Measurements from ENCODE around the gene ADAMTS16.
"Not testable (repeated sequence)": the region's sequence is repeated elsewhere in the genome, so short reads cannot be mapped to it uniquely, and the experiment has no call there.

The ADAMTS16 gene, protein sequence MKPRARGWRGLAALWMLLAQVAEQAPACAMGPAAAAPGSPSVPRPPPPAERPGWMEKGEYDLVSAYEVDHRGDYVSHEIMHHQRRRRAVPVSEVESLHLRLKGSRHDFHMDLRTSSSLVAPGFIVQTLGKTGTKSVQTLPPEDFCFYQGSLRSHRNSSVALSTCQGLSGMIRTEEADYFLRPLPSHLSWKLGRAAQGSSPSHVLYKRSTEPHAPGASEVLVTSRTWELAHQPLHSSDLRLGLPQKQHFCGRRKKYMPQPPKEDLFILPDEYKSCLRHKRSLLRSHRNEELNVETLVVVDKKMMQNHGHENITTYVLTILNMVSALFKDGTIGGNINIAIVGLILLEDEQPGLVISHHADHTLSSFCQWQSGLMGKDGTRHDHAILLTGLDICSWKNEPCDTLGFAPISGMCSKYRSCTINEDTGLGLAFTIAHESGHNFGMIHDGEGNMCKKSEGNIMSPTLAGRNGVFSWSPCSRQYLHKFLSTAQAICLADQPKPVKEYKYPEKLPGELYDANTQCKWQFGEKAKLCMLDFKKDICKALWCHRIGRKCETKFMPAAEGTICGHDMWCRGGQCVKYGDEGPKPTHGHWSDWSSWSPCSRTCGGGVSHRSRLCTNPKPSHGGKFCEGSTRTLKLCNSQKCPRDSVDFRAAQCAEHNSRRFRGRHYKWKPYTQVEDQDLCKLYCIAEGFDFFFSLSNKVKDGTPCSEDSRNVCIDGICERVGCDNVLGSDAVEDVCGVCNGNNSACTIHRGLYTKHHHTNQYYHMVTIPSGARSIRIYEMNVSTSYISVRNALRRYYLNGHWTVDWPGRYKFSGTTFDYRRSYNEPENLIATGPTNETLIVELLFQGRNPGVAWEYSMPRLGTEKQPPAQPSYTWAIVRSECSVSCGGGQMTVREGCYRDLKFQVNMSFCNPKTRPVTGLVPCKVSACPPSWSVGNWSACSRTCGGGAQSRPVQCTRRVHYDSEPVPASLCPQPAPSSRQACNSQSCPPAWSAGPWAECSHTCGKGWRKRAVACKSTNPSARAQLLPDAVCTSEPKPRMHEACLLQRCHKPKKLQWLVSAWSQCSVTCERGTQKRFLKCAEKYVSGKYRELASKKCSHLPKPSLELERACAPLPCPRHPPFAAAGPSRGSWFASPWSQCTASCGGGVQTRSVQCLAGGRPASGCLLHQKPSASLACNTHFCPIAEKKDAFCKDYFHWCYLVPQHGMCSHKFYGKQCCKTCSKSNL

DNA sequence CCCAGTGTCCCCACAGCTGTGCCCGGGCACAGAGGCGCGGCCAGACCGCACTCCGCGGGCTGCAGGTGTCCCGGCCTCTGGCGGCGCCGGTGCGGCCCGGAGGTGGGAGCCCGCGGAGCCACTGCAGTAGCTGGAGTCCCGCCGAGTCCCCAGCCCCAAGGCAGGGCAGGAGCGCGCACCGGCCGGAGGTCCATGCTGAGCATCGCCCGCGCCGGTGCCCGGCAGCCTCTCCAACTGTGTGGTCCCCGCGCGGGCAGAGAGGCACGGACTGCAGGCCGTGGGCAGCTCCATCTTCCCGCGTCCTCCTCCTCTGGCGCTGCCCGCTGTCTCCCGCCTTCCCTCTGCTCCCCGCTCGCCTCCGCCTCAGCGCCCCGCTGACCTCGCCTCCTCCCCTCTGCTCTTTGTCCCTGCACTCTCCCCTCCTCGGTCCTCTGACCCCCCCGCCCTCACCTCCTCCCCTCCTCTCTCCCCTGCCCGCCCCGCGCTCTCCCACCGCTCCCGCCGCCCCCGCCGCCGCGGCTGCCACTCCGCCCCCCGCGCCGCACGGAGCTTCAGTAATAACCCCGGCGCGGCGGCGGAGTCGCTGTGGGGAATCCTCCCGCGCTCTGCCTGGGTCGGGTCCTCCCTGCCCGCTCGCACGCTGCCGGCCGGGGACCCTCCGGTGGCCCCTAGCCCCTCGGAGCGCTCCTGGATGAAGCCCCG is at the start of gene ADAMTS16:
ADAMTS16 (plus strand) TSS at position 554 of the 702 bp plus-strand sequence; CDS start at position 692, 138 bp downstream.
- no peak for DNase-seq

DNA sequence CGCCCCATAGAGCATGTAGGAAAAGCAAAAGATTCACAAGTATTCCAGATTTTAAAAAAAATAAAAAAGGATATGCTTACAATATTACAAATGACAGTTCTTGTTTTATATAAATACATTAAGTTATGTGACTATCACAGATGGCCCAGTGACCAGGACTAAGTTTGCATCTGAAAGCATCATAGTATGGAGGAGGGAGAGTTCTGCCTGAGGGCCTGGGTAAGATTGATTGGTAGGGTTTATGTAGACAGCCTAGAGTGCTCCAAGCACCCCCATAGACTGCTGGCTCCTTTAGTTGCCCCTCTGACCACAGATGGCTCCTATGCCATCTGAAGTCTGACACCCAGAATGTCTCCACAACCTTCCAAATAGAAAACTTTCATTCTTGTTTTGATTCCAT is 48.0 kb upstream of the ADAMTS16 start:
- no peak for DNase-seq

DNA sequence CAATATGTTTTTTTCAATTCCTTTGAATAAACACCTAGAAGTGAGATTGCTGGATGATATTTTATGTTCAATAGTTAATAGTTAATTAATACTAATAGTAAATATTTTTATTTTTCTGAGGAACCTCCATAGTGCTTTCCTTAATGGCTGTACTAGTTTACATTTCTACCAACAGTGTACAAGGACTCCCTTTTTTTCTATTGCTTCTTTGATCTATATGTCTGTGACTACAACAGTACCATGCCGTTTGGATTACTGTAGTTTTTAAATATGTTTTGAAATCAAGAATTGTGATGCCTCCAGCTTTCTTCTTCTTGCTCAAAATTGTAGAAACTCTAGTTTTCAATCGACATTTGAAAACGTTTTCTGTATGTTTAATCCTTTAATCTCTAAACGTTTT is 39.5 kb upstream of the ADAMTS16 start:
- no peak for DNase-seq

DNA sequence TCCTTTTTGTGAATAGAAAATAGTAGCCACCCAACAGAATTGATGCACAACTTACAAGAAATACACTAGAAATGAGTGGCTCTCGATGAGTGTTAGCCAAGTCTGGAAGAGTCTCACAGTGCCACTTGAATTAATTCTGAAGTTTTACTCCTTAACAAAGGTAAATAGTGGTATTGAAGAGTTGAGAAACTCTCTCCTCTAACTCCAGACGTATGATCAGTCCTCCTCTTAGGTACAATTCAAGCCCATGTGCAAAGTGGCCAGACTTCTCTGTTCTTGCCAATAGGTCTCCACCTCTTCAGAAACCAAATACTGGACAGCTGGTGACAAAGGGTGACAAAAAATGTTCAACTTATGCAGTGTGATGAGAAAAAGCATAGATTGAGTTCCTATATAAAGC is 38.5 kb upstream of the ADAMTS16 start:
- no peak for DNase-seq

DNA sequence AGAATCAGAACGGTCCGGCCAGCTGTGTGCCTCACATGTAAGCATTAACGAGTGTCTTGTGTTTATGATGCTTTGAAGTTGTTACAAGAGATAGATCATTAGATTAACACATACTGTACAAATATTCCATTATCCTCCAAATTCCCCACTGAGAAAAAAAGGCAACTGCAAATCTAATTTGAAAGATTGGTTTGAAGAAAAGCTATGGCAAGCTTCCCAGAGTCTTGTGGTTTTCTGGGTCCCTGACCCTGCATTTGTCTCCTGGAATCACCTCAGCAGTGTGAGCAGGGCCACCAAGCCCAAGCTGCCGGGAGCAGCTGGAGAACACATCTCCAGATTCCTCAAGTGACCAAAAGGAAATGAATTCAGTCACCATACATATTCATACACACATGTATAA is 36.9 kb upstream of the ADAMTS16 start:
- DNase-seq = no peak

DNA sequence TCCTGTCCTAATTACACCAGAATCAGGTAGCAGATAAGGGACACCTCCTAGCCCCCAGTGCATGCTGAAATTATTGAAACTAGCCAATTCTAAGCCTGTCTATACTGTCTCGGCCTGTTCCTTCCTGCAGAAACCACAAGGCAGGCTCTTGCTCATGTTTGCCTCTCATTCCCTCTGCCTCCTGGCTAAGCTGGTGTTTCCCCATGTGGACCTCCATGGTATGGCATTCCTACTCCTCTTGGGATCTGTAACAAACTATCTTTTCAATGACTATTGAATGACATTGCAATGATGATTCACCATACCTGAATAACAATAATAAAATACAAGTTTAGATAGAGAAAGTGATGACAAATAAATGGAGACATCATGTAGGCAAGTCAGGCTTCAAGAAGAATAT is 35.6 kb upstream of the ADAMTS16 start:
- DNase-seq = no peak

DNA sequence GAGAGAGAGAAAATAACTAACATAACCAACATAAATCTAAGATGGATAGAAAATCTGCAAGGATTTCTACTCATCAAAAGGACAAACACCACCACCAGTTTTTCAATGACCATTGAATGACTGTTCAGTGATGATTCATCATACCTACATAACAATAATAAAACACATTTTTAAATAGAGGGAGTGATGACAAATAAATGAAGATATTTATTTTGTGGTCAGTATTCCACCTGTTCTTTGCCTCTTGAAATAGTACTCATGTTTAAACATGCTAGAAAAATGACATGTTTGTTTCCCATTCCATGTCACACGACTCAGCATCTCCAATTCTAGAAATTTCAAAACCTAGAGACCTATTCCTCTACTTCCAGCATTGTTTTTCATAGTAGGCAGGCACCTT is 34.6 kb upstream of the ADAMTS16 start:
- DNase-seq = no peak

DNA sequence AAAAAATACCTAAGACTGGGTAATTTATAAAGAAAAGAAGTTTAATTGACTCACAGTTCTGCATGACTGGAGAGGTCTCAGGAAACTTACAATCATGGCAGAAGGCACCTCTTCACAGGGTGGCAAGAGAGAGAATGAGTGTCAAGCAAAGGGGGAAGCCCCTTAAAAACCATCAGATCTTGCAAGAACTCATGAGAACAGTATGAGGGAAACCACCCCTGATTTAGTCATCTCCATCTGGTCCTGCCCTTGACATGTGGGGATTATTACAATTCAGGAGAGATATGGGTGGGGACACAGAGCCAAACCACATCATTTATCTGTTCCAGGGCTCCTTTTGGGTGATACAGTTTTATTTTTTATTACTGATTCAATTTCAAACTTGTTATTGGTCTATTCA is 23.2 kb upstream of the ADAMTS16 start:
- no peak for DNase-seq

DNA sequence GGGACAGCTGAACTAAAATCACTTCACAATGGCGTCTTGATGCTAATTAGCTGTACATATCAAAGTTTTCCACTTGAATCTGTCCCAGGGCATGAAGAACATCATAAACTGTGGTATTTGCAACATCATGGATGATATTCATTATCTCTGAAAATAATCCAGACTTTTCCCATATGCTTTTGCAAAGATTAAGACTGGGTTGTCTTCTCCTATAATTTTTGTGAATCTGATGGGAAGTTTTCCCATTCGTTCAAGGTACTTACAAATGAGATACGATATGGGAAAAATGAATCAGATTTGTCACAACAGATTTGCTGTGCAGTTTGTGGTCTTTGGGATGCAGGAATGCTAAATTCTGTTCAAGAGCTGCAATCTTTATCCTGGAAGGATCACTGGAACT is 17.4 kb upstream of the ADAMTS16 start:
- DNase-seq = no peak

DNA sequence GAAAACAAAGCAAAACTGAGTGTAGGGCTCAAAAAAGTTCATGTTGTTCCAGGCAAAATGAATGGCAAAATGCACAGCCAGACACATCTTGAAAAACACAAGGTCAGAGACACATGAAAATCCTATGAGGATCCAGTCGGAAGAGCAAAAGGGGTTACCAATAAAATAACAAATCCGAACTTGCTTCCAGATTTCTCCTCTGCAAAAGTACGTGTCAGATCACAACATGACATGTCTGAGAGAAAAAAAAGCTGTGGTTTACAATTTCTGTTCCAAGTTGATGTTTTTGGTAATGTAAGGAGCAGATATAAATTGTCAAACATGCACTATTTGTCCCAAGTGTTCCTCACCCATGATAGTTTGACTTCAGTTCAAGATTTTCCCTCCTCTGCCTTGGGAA is 15.9 kb upstream of the ADAMTS16 start:
- DNase-seq = no peak

DNA sequence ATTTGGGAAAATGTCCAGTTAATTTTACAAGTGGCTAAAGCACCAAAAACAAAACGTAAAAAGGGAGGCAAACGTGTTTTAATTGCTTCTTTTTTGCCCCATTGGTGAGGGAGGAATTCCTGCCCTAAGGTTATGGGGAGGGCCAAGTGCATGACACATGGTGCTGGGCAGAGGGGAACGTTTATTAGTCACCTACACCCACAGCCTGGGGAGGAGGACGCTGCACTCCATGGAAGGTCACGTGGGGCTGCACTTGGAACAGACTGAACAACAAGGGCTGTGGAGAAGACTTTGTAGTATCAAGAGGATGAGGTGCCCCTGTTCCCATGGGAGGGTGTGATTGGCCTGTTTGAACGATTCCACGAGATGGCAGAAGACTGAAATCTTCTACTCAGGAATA is 13.7 kb upstream of the ADAMTS16 start:
- DNase-seq = no peak

DNA sequence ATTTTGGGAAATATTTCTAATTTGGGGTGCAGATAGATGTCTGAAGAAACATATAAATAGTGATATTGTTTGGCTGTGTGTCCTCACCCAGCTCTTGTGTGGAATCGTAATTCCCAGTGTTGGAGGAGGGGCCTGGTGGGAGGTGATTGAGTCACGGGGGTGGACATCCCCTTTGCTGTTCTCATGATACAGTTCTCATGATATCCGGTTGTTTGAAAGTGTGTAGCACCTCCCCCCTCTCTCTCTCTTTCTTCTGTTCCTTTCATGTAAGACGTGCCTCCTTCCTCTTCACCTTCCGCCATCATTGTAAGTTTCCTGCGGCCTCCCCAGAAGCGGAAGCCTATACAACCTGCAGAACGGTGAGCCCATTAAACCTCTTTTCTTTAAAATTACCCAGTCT is 11.4 kb upstream of the ADAMTS16 start:
- no peak for DNase-seq

DNA sequence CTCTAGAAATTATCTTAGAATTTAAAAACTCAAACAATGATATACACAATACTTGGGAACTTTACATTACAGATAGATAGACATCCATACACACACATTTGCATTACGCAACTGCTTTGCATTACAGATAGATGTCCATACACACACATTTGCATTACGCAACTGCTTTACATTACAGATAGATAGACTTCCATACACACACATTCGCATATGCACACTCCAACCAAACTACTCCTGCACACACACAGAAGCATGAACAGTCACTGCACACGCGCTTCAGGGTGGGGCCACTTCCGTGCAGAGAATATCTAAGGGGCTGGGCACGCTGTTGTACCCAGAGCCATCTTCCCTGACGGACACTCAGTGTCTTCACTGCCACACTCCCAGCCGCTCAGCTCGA is 7.9 kb upstream of the ADAMTS16 start:
- DNase-seq = no peak

DNA sequence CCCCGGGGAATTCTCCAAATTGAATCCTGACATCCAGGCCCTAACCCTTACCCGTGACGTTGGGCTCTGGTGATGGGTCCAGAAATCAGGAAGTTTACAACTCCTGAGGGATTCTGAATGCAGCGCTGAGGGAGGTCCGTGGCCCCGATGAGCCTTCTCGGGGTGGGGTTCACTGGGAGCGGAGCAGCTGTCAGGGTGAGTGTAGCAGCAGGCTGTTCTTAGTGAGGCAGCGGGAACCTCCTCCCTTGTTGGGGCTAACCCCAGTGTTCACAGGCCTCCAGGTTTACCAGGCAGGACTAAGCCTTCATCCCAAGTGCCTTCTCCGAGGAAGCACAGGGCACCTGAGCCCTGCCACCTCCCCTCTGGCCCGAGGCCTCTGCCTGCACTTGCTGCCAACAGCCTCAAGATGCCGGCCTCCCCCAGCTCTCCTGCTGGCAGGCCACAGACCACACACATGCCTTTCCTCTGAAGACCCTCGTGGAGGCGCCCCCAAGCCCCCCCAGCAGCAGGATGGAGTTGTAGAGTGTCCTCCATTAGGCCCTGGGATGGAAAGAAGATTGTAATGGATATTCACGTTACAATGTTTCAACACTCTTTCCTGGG is 7.3 kb upstream of the ADAMTS16 start:
- no peak for DNase-seq

DNA sequence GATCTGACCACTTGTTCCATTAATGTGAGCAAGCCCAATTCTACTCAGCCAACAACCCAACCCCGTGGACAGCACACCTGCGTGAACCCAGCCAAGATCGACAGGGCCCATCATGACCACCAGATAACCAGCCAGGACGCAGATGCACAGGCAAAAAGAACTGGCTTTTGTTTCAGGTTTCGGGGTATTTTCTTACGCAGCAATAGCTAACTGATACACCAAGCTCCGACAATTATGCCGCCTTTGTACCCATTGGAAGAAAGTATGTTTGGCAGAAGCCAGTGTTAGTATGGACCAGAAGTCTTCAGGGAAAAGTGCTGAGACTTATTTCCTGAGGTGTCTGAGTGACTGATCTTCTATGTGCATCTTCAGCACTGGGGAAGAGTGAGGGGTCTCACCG is 6.0 kb upstream of the ADAMTS16 start:
- no peak for DNase-seq

DNA sequence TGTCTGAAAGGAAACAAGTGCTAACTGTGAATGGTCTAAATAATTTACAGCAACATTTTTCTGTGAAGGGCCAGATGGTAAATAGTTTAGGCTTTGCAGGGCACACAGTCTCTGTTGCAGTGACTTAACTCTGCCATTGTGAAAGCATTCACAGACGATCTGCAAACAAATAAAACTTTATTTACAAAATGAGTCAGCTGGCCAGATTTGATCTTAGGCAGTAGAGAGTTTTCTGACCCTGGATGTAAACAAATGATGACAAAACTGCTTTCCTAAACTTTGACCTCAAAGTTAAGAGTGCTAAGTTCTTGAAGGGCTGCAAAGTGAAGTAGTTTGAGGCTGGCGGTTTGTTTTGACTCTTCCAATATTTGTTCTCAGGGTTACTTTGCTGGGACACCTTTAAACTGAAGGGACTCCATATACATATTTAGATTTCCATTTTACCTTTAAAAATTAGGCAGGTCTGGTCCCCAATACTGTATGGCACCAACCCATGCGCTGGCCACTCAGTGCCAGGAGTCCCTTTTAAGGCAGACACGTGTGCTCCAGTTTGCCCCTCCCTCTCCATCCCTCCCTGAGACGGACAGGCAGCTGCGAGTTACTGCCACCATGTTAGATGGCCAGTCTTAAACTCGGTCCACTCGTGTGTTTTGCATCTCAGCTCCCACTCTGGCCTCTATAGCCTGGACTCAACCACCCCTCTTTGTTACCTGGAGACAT is 4.0 kb upstream of the ADAMTS16 start:
- no peak for DNase-seq

DNA sequence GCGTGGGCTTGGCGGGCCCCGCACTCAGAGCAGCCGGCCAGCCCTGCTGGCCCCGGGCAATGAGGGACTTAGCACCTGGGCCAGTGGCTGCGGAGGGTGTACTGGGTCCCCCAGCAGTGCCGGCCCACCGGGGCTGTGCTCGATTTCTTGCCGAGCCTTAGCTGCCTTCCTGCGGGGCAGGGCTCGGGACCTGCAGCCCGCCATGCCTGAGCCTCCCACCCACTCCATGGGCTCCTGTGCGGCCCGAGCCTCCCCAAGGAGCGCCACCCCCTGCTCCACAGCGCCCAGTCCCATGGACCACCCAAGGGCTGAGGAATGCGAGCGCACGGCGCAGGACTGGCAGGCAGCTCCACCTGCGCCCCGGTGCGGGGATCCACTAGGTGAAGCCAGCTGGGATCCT is 2.3 kb upstream of the ADAMTS16 start:
- not testable (repeated sequence) for DNase-seq

DNA sequence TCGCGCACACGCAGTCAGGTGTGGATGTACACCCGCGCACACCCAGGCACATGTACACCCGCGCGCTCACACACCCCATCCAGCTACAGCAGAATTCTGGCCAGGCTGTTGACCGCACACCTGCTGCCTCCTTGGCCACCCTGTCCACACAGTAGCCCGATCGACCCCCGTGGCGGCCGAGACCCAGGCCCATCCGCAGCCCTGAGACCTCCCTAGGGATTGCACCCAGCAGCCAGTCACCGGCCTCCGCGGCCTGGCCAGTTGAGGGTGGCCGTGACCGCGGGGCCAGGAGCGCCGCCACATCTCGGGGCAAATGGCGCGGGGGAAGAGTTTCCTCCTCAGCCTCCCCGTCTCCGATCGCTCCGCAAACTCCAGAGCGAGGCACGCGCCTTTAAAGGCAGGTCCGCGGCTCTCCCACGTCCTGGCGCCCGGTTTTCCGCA is 774 bp upstream of the ADAMTS16 start:
- no peak for DNase-seq

DNA sequence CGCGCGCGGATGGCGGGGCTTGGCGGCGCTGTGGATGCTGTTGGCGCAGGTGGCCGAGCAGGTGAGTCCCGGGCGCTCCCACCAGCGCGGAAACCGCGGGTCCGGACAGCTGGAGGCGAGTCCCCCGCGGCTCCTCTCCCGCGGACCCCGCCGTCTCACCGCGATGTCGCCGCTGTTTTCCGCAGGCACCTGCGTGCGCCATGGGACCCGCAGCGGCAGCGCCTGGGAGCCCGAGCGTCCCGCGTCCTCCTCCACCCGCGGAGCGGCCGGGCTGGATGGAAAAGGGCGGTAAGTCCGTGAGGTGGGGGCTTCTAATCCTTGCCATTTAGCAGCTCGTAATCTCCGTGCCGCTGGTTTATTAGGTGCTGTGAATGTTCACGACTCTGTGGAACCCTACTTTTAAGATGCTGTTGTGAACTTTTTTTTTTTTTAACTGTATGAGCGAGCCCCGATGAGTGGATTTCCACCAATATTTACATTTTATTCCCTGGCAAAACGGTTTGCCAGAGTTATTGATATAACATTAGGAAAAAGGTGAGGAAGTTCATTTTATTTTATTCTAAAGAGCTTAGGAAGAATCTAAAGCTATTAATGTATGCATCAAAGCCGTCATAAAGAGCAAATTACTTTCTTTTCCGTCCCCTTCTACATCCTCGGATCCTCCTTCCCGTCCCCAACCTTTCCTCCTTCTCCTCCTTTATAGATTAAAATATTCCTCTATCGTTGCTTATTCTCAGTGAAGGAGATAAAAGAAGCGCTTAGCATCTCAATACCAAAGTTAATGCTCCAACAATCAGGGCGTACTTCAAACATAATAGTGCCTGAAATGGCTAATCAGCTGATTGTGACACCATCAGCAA is 579 bp downstream of the ADAMTS16 start:
- no peak for DNase-seq

DNA sequence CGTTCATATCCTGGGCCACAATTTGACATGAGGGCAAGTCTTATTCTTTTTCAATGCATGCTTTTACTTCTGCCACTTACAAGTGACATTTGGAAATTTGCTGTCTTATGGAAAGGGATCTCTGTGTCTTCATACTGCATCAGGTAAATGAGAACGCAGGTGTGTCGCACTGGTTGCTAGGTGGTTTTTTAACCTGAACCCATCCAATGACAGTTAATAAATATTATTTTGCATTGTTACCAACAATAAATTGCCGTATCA is 1.1 kb downstream of the ADAMTS16 start:
- DNase-seq = no peak
